Effector memory CD8-positive, alpha-beta T cell (primary cell): ENCODE results near the gene MRPL38.
A peak's percentile ranks its signal among the peaks of the same experiment; 100 is the strongest.
"Not testable (repeated sequence)": the region's sequence is repeated elsewhere in the genome, so short reads cannot be mapped to it uniquely, and the experiment has no call there.

Experiments
- ATAC-seq: fragments of 150-1000 bp; cut with Tn5 transposase; replicated peaks from 2 replicates; pipeline ENCODE4 v1.10.0; 2021; ENCODE audit warnings: mild to moderate bottlenecking, moderate library complexity
- DNase-seq, 3 experiments: peaks; one replicate each; pipeline ENCODE4 v3.0.0; 2021
- H3K27ac Mint-ChIP-seq, 2 donors: one replicate each; pipeline ENCODE4 v1.8.0; 2022; ENCODE audit warnings: mild to moderate bottlenecking in 2 of 2, mixed read lengths in 2 of 2, moderate library complexity in 2 of 2
- H3K27me3 Mint-ChIP-seq, 2 donors: one replicate each; pipeline ENCODE4 v1.8.0; 2022; ENCODE audit warnings: mixed read lengths in 2 of 2
- H3K36me3 Mint-ChIP-seq: one replicate; pipeline ENCODE4 v1.8.0; 2022; ENCODE audit warnings: mild to moderate bottlenecking, moderate library complexity, mixed read lengths; ENCODE audit not compliant: insufficient read depth
- H3K4me1 Mint-ChIP-seq, 2 donors: one replicate each; pipeline ENCODE4 v1.8.0; 2022; ENCODE audit warnings: low read depth in 2 of 2, mixed read lengths in 2 of 2
- H3K4me3 Mint-ChIP-seq, 2 donors: one replicate each; pipeline ENCODE4 v1.8.0; 2022; ENCODE audit warnings: mild to moderate bottlenecking in 2 of 2, mixed read lengths in 2 of 2, moderate library complexity in 2 of 2
- H3K9me3 Mint-ChIP-seq, 2 donors: one replicate each; pipeline ENCODE4 v1.8.0; 2022; ENCODE audit warnings: mixed read lengths in 2 of 2

The MRPL38 gene

GRCh38 chr17:75873587-75874322, 30.9 kb downstream of the MRPL38 start:
- no peaks in the 10 kb centered on the region for H3K27me3 Mint-ChIP-seq
- no peak overlapping the region for H3K27ac Mint-ChIP-seq
- no peaks in the 10 kb centered on the region for H3K9me3 Mint-ChIP-seq
- ATAC-seq, result no peak
- H3K36me3 Mint-ChIP-seq, result peaks cover 2% of the 10 kb centered on the region
- H3K4me3 Mint-ChIP-seq, result peak overlapping the region; percentile 12 to 37
- no peak for DNase-seq
- H3K4me1 Mint-ChIP-seq, result peaks cover 21 to 33% of the 10 kb centered on the region in 2 donors

- peak; percentile 56 for ATAC-seq
- Mint-ChIP-seq H3K27ac (peak overlapping the region; percentile 68 to 86), H3K9me3 (no peaks in the 10 kb centered on the region), H3K4me1 (peaks cover 19 to 32% of the 10 kb centered on the region in 2 donors), H3K27me3 (no peaks in the 10 kb centered on the region), H3K4me3 (peak overlapping the region; percentile 20 to 52), H3K36me3 (peaks cover 2% of the 10 kb centered on the region)
- DNase-seq, result peak; percentile 45 to 56 (median 46)
These were observed 32.0 kb downstream of the MRPL38 start for GRCh38 chr17:75872434-75873351.

- not testable (repeated sequence) for H3K4me3 Mint-ChIP-seq, H3K36me3 Mint-ChIP-seq, H3K27ac Mint-ChIP-seq, H3K27me3 Mint-ChIP-seq, ATAC-seq, H3K9me3 Mint-ChIP-seq, DNase-seq
- peaks cover 3 to 13% of the 10 kb centered on the region in 2 donors for H3K4me1 Mint-ChIP-seq
These were observed 34.5 kb downstream of the MRPL38 start for GRCh38 chr17:75870228-75870627.

- H3K4me3 Mint-ChIP-seq, result no peak overlapping the region
- H3K27ac Mint-ChIP-seq, result no peak overlapping the region
- ATAC-seq (no peak), DNase-seq (no peak)
- H3K27me3 Mint-ChIP-seq, result no peaks in the 10 kb centered on the region
- H3K9me3 Mint-ChIP-seq, result no peaks in the 10 kb centered on the region
- H3K4me1 Mint-ChIP-seq, result peaks cover 11 to 20% of the 10 kb centered on the region in 2 donors
- H3K36me3 Mint-ChIP-seq, result peaks cover 5% of the 10 kb centered on the region
These were observed 35.2 kb downstream of the MRPL38 start for GRCh38 chr17:75869282-75870141.

- not testable (repeated sequence) for H3K27ac Mint-ChIP-seq, H3K9me3 Mint-ChIP-seq, ATAC-seq, H3K4me3 Mint-ChIP-seq, DNase-seq, H3K27me3 Mint-ChIP-seq
- Mint-ChIP-seq H3K36me3 (peaks cover 11% of the 10 kb centered on the region), H3K4me1 (peaks cover 18 to 27% of the 10 kb centered on the region in 2 donors)
These were observed 35.9 kb downstream of the MRPL38 start for GRCh38 chr17:75868730-75869281.

- H3K27me3 Mint-ChIP-seq, DNase-seq, H3K9me3 Mint-ChIP-seq, ATAC-seq: not testable (repeated sequence)
- H3K36me3 Mint-ChIP-seq, result peaks cover 16% of the 10 kb centered on the region
- peak overlapping the region; percentile 90 to 97 for H3K27ac Mint-ChIP-seq
- peak overlapping the region; percentile 67 to 75 for H3K4me3 Mint-ChIP-seq
- peaks cover 18 to 19% of the 10 kb centered on the region in 2 donors for H3K4me1 Mint-ChIP-seq
These were observed 39.1 kb downstream of the MRPL38 start for GRCh38 chr17:75865404-75866188.

- Mint-ChIP-seq H3K27ac (peak overlapping the region; percentile 90 to 97), H3K4me1 (peaks cover 18 to 19% of the 10 kb centered on the region in 2 donors), H3K4me3 (peak overlapping the region; percentile 67 to 75), H3K36me3 (peaks cover 16% of the 10 kb centered on the region)
- peak in 2 of 3 experiments; percentile 38 to 41 for DNase-seq
- ATAC-seq, result peak; percentile 81
- H3K9me3 Mint-ChIP-seq, H3K27me3 Mint-ChIP-seq: not testable (repeated sequence)
These were observed 39.8 kb downstream of the MRPL38 start for GRCh38 chr17:75864887-75865286.

GRCh38 chr17:75864448-75864871, 40.2 kb downstream of the MRPL38 start:
- DNase-seq, result peak; percentile 43 to 56 (median 46)
- Mint-ChIP-seq H3K9me3 (no peaks in the 10 kb centered on the region), H3K27ac (peak overlapping the region; percentile 90 to 97), H3K36me3 (peaks cover 16% of the 10 kb centered on the region), H3K27me3 (no peaks in the 10 kb centered on the region), H3K4me1 (peaks cover 18 to 19% of the 10 kb centered on the region in 2 donors), H3K4me3 (peak overlapping the region; percentile 67 to 75)
- peak; percentile 75 for ATAC-seq

GRCh38 chr17:75861927-75862317, 42.8 kb downstream of the MRPL38 start:
- peaks cover 16% of the 10 kb centered on the region for H3K36me3 Mint-ChIP-seq
- no peak for ATAC-seq
- peak overlapping the region in 1 of 2 donors; percentile 51 for H3K4me3 Mint-ChIP-seq

GRCh38 chr17:75859358-75859757, 45.3 kb downstream of the MRPL38 start:
- not testable (repeated sequence) for H3K27me3 Mint-ChIP-seq, H3K4me3 Mint-ChIP-seq, H3K9me3 Mint-ChIP-seq, DNase-seq, ATAC-seq, H3K27ac Mint-ChIP-seq
- H3K36me3 Mint-ChIP-seq, result peaks cover 15% of the 10 kb centered on the region
- H3K4me1 Mint-ChIP-seq, result peaks cover 10 to 16% of the 10 kb centered on the region in 2 donors

More at GRCh38 chr17:75861927-75862317, 42.8 kb downstream of the MRPL38 start:
- no peaks in the 10 kb centered on the region for H3K9me3 Mint-ChIP-seq
- peaks cover 18 to 19% of the 10 kb centered on the region in 2 donors for H3K4me1 Mint-ChIP-seq
- H3K27me3 Mint-ChIP-seq, result no peaks in the 10 kb centered on the region
- no peak for DNase-seq
- peak overlapping the region in 1 of 2 donors; percentile 41 for H3K27ac Mint-ChIP-seq

- Mint-ChIP-seq H3K36me3 (peaks cover 21% of the 10 kb centered on the region), H3K4me1 (peaks cover 14 to 20% of the 10 kb centered on the region in 2 donors), H3K9me3 (no peaks in the 10 kb centered on the region), H3K27ac (no peak overlapping the region), H3K4me3 (no peak overlapping the region), H3K27me3 (no peaks in the 10 kb centered on the region)
- DNase-seq (no peak), ATAC-seq (peak; percentile 12)
These were observed 48.5 kb downstream of the MRPL38 start for GRCh38 chr17:75856062-75856756.
